WTC11 (cell line): ENCODE results near the gene SNX32. TPM values are rescaled to one million over a fixed set of nuclear protein-coding genes. Genes with fewer than 3 reads are reported as not detected.

Experiments
- ATAC-seq: fragments of 200-7000 bp; cut with Tn5 transposase; 2 replicates; pipeline ENCODE4 v1.10.0; 2021; ENCODE audit warnings: mild to moderate bottlenecking, moderate library complexity
- CTCF ChIA-PET: fragments of 300-600 bp; sonication (Branson Sonifier 250); formaldehyde crosslinking; loops from one replicate; lab custom pipeline; 2021; ENCODE audit warnings: antibody characterized with exemption; lab: Charles Lee
- POLR2A ChIA-PET: fragments of 350-600 bp; sonication (Branson Sonifier 250); formaldehyde crosslinking; loops from one replicate; lab custom pipeline; 2021; ENCODE audit warnings: antibody characterized with exemption; lab: Charles Lee
- DNase-seq: peaks from one replicate; pipeline ENCODE4 v3.0.0; 2021; ENCODE audit warnings: low spot score
- H3K27ac Mint-ChIP-seq: 2 replicates; pipeline ENCODE4 v1.8.0; 2021; ENCODE audit warnings: mixed read lengths
- H3K27me3 Mint-ChIP-seq: 2 replicates; pipeline ENCODE4 v1.8.0; 2021; ENCODE audit warnings: low read depth, mild to moderate bottlenecking, moderate library complexity, mixed read lengths
- H3K36me3 Mint-ChIP-seq: 2 replicates; pipeline ENCODE4 v1.8.0; 2021; ENCODE audit warnings: mixed read lengths
- H3K4me1 Mint-ChIP-seq: 2 replicates; pipeline ENCODE4 v1.8.0; 2022; ENCODE audit warnings: mixed read lengths
- H3K4me3 Mint-ChIP-seq: 2 replicates; pipeline ENCODE4 v1.8.0; 2021; ENCODE audit warnings: mild to moderate bottlenecking, moderate library complexity, mixed read lengths
- H3K9me3 Mint-ChIP-seq: 2 replicates; pipeline ENCODE4 v1.8.0; 2021; ENCODE audit warnings: mixed read lengths
- CREM ChIP-seq: sonication (generic); formaldehyde crosslinking; IDR thresholded peaks from 2 replicates; pipeline ENCODE4 v1.8.1; 2022; ENCODE audit warnings: mild to moderate bottlenecking, missing genetic modification reagents, moderate library complexity
- EMX1 ChIP-seq: fragments of 250-450 bp; sonication (Bioruptor Pico); IDR thresholded peaks from 2 replicates; pipeline ENCODE4 v1.8.0; 2021; ENCODE audit warnings: mild to moderate bottlenecking
- ESRRA ChIP-seq: sonication (generic); formaldehyde crosslinking; IDR thresholded peaks from 2 replicates; pipeline ENCODE4 v1.8.1; 2022; ENCODE audit warnings: mild to moderate bottlenecking, missing genetic modification reagents, borderline replicate concordance
- FOXJ3 ChIP-seq: sonication (generic); formaldehyde crosslinking; IDR thresholded peaks from 2 replicates; pipeline ENCODE4 v1.9.0; 2021; ENCODE audit warnings: missing genetic modification reagents, mild to moderate bottlenecking, borderline replicate concordance
- FOXK1 ChIP-seq: sonication (generic); formaldehyde crosslinking; IDR thresholded peaks from 2 replicates; pipeline ENCODE4 v1.8.0; 2022; ENCODE audit warnings: mild to moderate bottlenecking, moderate library complexity, missing genetic modification reagents
- JAZF1 ChIP-seq: fragments of 250-450 bp; sonication (Bioruptor Pico); IDR thresholded peaks from 2 replicates; pipeline ENCODE4 v1.9.0; 2021; ENCODE audit warnings: moderate library complexity, mild to moderate bottlenecking, inconsistent platforms
- MXD4 ChIP-seq: fragments of 250-450 bp; sonication (Bioruptor Pico); IDR thresholded peaks from 2 replicates; pipeline ENCODE4 v1.8.0; 2021; ENCODE audit warnings: mild to moderate bottlenecking, moderate library complexity, borderline replicate concordance
- NR2C2 ChIP-seq: sonication (generic); formaldehyde crosslinking; IDR thresholded peaks from 2 replicates; pipeline ENCODE4 v1.8.0; 2022; ENCODE audit warnings: mild to moderate bottlenecking, missing genetic modification reagents
- PRRX2 ChIP-seq: fragments of 250-450 bp; sonication (Bioruptor Pico); IDR thresholded peaks from 2 replicates; pipeline ENCODE4 v1.8.0; 2021; ENCODE audit warnings: mild to moderate bottlenecking
- SMAD4 ChIP-seq: sonication (generic); formaldehyde crosslinking; IDR thresholded peaks from 2 replicates; pipeline ENCODE4 v1.8.0; 2022; ENCODE audit warnings: mild to moderate bottlenecking, missing genetic modification reagents
- TCF7 ChIP-seq: sonication (generic); formaldehyde crosslinking; IDR thresholded peaks from 2 replicates; pipeline ENCODE4 v1.8.0; 2022; ENCODE audit warnings: mild to moderate bottlenecking, low read depth, missing genetic modification reagents, moderate library complexity
- TEAD4 ChIP-seq: sonication (generic); formaldehyde crosslinking; IDR thresholded peaks from 2 replicates; pipeline ENCODE4 v1.8.0; 2022; ENCODE audit warnings: mild to moderate bottlenecking, missing genetic modification reagents
- ZNF219 ChIP-seq: sonication (generic); formaldehyde crosslinking; IDR thresholded peaks from 2 replicates; pipeline ENCODE4 v1.8.0; 2023; ENCODE audit warnings: missing genetic modification reagents, mild to moderate bottlenecking, borderline replicate concordance
- ZNF232 ChIP-seq: sonication (generic); formaldehyde crosslinking; IDR thresholded peaks from 2 replicates; pipeline ENCODE4 v1.8.0; 2022; ENCODE audit warnings: mild to moderate bottlenecking, missing genetic modification reagents
- ZNF416 ChIP-seq: fragments of 250-450 bp; sonication (Bioruptor Pico); IDR thresholded peaks from 2 replicates; pipeline ENCODE4 v1.9.0; 2021; ENCODE audit warnings: mild to moderate bottlenecking, inconsistent platforms
- ZNF423 ChIP-seq: fragments of 250-450 bp; sonication (Bioruptor Pico); IDR thresholded peaks from 2 replicates; pipeline ENCODE4 v2.1.2; 2022; ENCODE audit warnings: mild to moderate bottlenecking, moderate library complexity
- total RNA-seq: library from RNA; stranded (reverse); gene quantifications from 3 replicates; pipeline ENCODE4 v1.2.3, GENCODE V29; 2021
- TF ChIP-seq, protein P1 (sequence below): sonication (generic); formaldehyde crosslinking; IDR thresholded peaks from 2 replicates; pipeline ENCODE4 v1.8.1; 2023; ENCODE audit warnings: mild to moderate bottlenecking, missing genetic modification reagents, moderate library complexity
- TF ChIP-seq, protein P2 (sequence below): sonication (generic); formaldehyde crosslinking; IDR thresholded peaks from 2 replicates; pipeline ENCODE4 v1.8.1; 2022; ENCODE audit warnings: mild to moderate bottlenecking, moderate library complexity, missing genetic modification reagents
- TF ChIP-seq, protein P3 (sequence below): sonication (generic); formaldehyde crosslinking; IDR thresholded peaks from 2 replicates; pipeline ENCODE4 v1.8.0; 2023; ENCODE audit warnings: missing genetic modification reagents
- TF ChIP-seq, protein P4 (sequence below): fragments of 250-450 bp; sonication (Bioruptor Pico); IDR thresholded peaks from 2 replicates; pipeline ENCODE4 v1.9.0; 2021; ENCODE audit warnings: mild to moderate bottlenecking
- TF ChIP-seq, protein P5 (sequence below): sonication (generic); formaldehyde crosslinking; IDR thresholded peaks from 2 replicates; pipeline ENCODE4 v1.8.0; 2023; ENCODE audit warnings: mild to moderate bottlenecking, missing genetic modification reagents

SNX32 gene
- total RNA-seq, 1 experiment from 2014 or later, result 2.9 TPM

DNA sequence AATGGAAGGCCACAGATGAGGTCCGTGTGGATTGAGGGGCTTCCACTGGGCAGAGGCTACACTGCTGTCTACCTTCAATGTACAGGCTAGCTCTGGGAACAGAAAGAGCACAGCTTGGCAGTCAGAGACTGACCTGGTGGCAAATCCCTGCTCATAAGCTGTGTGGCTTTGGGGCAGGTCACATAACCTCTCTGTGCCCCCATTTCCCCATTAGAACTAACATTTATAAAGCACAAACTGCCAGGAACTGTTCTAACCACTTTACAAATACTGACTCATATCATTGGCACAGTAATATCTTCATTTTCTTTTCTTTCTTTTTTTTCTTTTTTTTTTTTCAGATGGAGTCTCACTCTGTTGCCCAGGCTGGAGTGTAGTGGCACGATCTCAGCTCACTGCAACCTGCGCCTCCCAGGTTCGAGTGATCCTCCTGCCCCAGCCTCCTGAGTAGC, 63.3 kb downstream of the SNX32 start:
- H3K4me1 Mint-ChIP-seq, result peaks cover 23% of the 10 kb centered on the region
- ATAC-seq (no peak), DNase-seq (no peak)
- H3K9me3 Mint-ChIP-seq, result no peaks in the 10 kb centered on the region
- CTCF ChIA-PET, result interaction anchor here (2.8 to 4.8 kb wide), 2 partner anchors 7 to 13 kb away, joined by 31 to 47 read pairs; partner anchors contain the start of genes CCDC85B and FIBP
- H3K4me3 Mint-ChIP-seq, result no peak overlapping the region
- H3K36me3 Mint-ChIP-seq, result peaks cover 2% of the 10 kb centered on the region
- H3K27me3 Mint-ChIP-seq, result peaks cover 48% of the 10 kb centered on the region
- no peak for TF ChIP-seq ZNF219
- no peak for TF ChIP-seq NR2C2 (CRISPR knock-in tag)
- TF ChIP-seq, protein P1, sequence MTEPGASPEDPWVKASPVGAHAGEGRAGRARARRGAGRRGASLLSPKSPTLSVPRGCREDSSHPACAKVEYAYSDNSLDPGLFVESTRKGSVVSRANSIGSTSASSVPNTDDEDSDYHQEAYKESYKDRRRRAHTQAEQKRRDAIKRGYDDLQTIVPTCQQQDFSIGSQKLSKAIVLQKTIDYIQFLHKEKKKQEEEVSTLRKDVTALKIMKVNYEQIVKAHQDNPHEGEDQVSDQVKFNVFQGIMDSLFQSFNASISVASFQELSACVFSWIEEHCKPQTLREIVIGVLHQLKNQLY (CRISPR knock-in tag), result no peak
- TF ChIP-seq CREM (CRISPR knock-in tag), result no peak
- no peak overlapping the region for H3K27ac Mint-ChIP-seq
- POLR2A ChIA-PET, result no interaction called here

DNA sequence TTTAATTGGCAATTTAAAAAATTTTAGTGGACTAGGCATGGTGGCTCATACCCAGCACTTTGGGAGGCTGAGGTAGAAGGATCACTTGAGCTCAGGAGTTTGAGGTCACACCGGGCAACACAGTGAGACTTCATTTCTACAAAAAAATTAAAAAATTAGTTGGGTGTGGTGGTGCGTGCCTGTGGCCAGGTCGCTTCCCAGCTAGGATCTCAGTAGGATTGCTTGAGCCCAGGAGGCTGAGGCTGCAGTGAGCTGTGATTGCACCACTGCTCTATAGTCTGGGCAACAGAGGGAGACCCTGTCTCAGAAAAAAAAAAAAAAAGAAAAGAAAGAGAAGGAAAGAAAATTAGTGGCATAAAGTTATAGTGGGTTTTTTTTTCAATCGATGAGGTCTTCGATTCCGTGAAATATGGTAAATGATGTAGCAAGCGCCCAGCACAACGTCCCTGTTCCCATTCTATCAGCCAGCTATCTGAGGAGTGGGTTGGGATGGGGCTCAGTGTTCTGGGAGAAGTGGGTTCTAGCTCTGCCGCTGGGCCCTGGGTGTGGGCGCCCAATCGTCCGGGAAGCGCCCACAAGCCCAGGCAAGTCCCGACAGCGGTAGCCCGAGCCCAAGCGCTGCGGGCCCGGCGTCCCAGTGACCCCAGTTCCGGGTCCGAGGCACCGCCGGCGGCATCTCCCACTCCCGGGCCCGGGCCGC, 65.0 kb downstream of the SNX32 start:
- DNase-seq (no peak), ATAC-seq (no peak)
- Mint-ChIP-seq H3K27ac (no peak overlapping the region), H3K27me3 (peaks cover 65% of the 10 kb centered on the region), H3K4me1 (peaks cover 8% of the 10 kb centered on the region), H3K4me3 (peak overlapping the region; percentile 71), H3K36me3 (no peaks in the 10 kb centered on the region; the same call in 1 of the 2 replicates), H3K9me3 (no peaks in the 10 kb centered on the region)
- ChIA-PET CTCF (interaction anchor here (0.6 to 2.8 kb wide), 9 partner anchors 9 to 762 kb away, joined by 3 to 47 read pairs (median 4); partner anchors contain the start of genes CCDC85B, FIBP and MUS81), POLR2A (interaction anchor here (0.7 to 1.3 kb wide), 3 partner anchors 8 to 48 kb away, joined by 3 to 7 read pairs (median 3); partner anchors contain the start of gene CCDC85B)
- TF ChIP-seq ZNF416 (CRISPR knock-in tag) (no peak), PRRX2 (CRISPR knock-in tag) (no peak), JAZF1 (no peak), ZNF423 (CRISPR knock-in tag) (no peak), SMAD4 (CRISPR knock-in tag) (no peak), ESRRA (CRISPR knock-in tag) (no peak), ZNF232 (CRISPR knock-in tag) (no peak), FOXK1 (no peak), TEAD4 (CRISPR knock-in tag) (no peak), EMX1 (CRISPR knock-in tag) (no peak), MXD4 (CRISPR knock-in tag) (no peak), FOXJ3 (CRISPR knock-in tag) (no peak), TCF7 (no peak), CREM (CRISPR knock-in tag) (no peak)
- TF ChIP-seq, protein P2, sequence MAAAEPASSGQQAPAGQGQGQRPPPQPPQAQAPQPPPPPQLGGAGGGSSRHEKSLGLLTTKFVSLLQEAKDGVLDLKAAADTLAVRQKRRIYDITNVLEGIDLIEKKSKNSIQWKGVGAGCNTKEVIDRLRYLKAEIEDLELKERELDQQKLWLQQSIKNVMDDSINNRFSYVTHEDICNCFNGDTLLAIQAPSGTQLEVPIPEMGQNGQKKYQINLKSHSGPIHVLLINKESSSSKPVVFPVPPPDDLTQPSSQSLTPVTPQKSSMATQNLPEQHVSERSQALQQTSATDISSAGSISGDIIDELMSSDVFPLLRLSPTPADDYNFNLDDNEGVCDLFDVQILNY, result no peak
- TF ChIP-seq, protein P3, sequence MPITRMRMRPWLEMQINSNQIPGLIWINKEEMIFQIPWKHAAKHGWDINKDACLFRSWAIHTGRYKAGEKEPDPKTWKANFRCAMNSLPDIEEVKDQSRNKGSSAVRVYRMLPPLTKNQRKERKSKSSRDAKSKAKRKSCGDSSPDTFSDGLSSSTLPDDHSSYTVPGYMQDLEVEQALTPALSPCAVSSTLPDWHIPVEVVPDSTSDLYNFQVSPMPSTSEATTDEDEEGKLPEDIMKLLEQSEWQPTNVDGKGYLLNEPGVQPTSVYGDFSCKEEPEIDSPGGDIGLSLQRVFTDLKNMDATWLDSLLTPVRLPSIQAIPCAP (CRISPR knock-in tag), result no peak
- TF ChIP-seq, protein P4, sequence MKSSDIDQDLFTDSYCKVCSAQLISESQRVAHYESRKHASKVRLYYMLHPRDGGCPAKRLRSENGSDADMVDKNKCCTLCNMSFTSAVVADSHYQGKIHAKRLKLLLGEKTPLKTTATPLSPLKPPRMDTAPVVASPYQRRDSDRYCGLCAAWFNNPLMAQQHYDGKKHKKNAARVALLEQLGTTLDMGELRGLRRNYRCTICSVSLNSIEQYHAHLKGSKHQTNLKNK (CRISPR knock-in tag), result no peak
- TF ChIP-seq, protein P5, sequence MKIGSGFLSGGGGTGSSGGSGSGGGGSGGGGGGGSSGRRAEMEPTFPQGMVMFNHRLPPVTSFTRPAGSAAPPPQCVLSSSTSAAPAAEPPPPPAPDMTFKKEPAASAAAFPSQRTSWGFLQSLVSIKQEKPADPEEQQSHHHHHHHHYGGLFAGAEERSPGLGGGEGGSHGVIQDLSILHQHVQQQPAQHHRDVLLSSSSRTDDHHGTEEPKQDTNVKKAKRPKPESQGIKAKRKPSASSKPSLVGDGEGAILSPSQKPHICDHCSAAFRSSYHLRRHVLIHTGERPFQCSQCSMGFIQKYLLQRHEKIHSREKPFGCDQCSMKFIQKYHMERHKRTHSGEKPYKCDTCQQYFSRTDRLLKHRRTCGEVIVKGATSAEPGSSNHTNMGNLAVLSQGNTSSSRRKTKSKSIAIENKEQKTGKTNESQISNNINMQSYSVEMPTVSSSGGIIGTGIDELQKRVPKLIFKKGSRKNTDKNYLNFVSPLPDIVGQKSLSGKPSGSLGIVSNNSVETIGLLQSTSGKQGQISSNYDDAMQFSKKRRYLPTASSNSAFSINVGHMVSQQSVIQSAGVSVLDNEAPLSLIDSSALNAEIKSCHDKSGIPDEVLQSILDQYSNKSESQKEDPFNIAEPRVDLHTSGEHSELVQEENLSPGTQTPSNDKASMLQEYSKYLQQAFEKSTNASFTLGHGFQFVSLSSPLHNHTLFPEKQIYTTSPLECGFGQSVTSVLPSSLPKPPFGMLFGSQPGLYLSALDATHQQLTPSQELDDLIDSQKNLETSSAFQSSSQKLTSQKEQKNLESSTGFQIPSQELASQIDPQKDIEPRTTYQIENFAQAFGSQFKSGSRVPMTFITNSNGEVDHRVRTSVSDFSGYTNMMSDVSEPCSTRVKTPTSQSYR (CRISPR knock-in tag), result no peak
